HepG2 (cell line): ENCODE results near the gene ZBTB26. TPM values are rescaled to one million over a fixed set of nuclear protein-coding genes. Genes with fewer than 3 reads are reported as not detected.

ENCODE experiments used
- ATAC-seq: fragments of 200-7000 bp; cut with Tn5 transposase; 3 replicates; pipeline ENCODE4 v1.9.1; 2020; ENCODE audit warnings: mild to moderate bottlenecking, moderate library complexity
- BruUV-seq: library from RNA; stranded (reverse); fragments of 400-500 nt; replicated peaks from 2 replicates; lab custom pipeline; 2021; lab: Mats Ljungman, UMichigan
- CTCF ChIA-PET: fragments of 300-600 bp; formaldehyde crosslinking; extraction: SDS; loops from one replicate; lab custom pipeline; 2021; ENCODE audit warnings: low total read pairs, inconsistent platforms, low intra/inter-chr PET ratio; lab: Yijun Ruan, JAX
- POLR2A ChIA-PET: fragments of 350-600 bp; sonication (Branson Sonifier 250); formaldehyde crosslinking; loops from one replicate; lab custom pipeline; 2020; ENCODE audit warnings: antibody characterized with exemption, inconsistent platforms; lab: Yijun Ruan, JAX
- DNase-seq: peaks from one replicate; pipeline ENCODE4 v3.0.0-alpha.2; 2015; ENCODE audit warnings: low spot score
- FAIRE-seq: peaks from 3 replicates; lab custom pipeline; 2011; peaks lifted over from hg19 to GRCh38; lab: Jason Lieb, UNC
- H2AFZ ChIP-seq: one replicate; pipeline ENCODE4 v1.6.1; 2011; ENCODE audit warnings: low read length, inconsistent platforms
- H3K27ac ChIP-seq: fragments of 300-600 bp; 3 replicates; pipeline ENCODE4 v1.8.0; 2011; ENCODE audit warnings: mixed run types, mild to moderate bottlenecking, mixed read lengths, low read length, inconsistent platforms; ENCODE audit not compliant: insufficient read depth; ENCODE audit errors: extremely low read length
- H3K27me3 ChIP-seq, 2 experiments: fragments of 200-600 bp in 1 of 2; 2 replicates in 1 of 2; 3 replicates in 1 of 2; pipeline versions ENCODE4 v1.6.0 to v1.8.0; 2011; ENCODE audit warnings: low read length in 2 of 2, mild to moderate bottlenecking in 2 of 2, moderate library complexity in 2 of 2, inconsistent platforms in 1 of 2; ENCODE audit not compliant: insufficient read depth in 2 of 2, control insufficient read depth in 1 of 2
- H3K36me3 ChIP-seq, 2 experiments: fragments of 200-600 bp in 1 of 2; replicated peaks in 1 of 2; 2 replicates in 1 of 2; 3 replicates in 1 of 2; pipeline versions ENCODE4 v1.5.1 to v1.8.0; 2011; ENCODE audit warnings: low read length in 2 of 2, inconsistent platforms in 1 of 2; ENCODE audit not compliant: insufficient read depth in 2 of 2, control insufficient read depth in 1 of 2
- H3K4me1 ChIP-seq: 2 replicates; pipeline ENCODE4 v1.5.1; 2012; ENCODE audit warnings: low read length, inconsistent platforms; ENCODE audit not compliant: insufficient read depth
- H3K4me2 ChIP-seq: 2 replicates; pipeline ENCODE4 v1.6.0; 2011; ENCODE audit warnings: low read depth, low read length, inconsistent platforms
- H3K4me3 ChIP-seq, 3 experiments: fragments of 200-600 bp in 1 of 3; sonication (generic), shearing (Covaris generic) in 1 of 3; replicated peaks in 1 of 3; 2 replicates each; pipeline ENCODE4 v1.5.1; 2011 to 2016; ENCODE audit warnings: low read length in 3 of 3, inconsistent platforms in 2 of 3, low read depth in 2 of 3, mild to moderate bottlenecking in 2 of 3, control low read depth in 1 of 3, mixed read lengths in 1 of 3; ENCODE audit not compliant: insufficient read depth in 1 of 3
- H3K79me2 ChIP-seq: one replicate; pipeline ENCODE4 v1.6.1; 2011; ENCODE audit warnings: low read length, inconsistent platforms; ENCODE audit not compliant: insufficient read depth
- H3K9ac ChIP-seq: 2 replicates; pipeline ENCODE4 v1.6.0; 2011; ENCODE audit warnings: mild to moderate bottlenecking, low read depth, low read length, inconsistent platforms; ENCODE audit not compliant: insufficient read depth
- H3K9me3 ChIP-seq: 2 replicates; pipeline ENCODE4 v1.5.1; 2012; ENCODE audit warnings: mild to moderate bottlenecking, low read length
- H4K20me1 ChIP-seq: 2 replicates; pipeline ENCODE4 v1.6.0; 2011; ENCODE audit warnings: inconsistent platforms, mild to moderate bottlenecking, low read length, moderate library complexity; ENCODE audit not compliant: insufficient read depth
- ARNT ChIP-seq: fragments of 450-650 bp; IDR thresholded peaks from 2 replicates; pipeline ENCODE4 v1.6.1; 2017
- GFI1 ChIP-seq: sonication (generic); formaldehyde crosslinking; IDR thresholded peaks from 2 replicates; pipeline ENCODE4 v1.5.0; 2020; ENCODE audit warnings: missing genetic modification reagents, mild to moderate bottlenecking, borderline replicate concordance
- REXO4 ChIP-seq: sonication (generic); formaldehyde crosslinking; IDR thresholded peaks from 2 replicates; pipeline ENCODE4 v1.8.0; 2022; ENCODE audit warnings: missing genetic modification reagents, mild to moderate bottlenecking, borderline replicate concordance
- ZBTB40 ChIP-seq, 2 experiments: fragments of 450-650 bp in 1 of 2; sonication (generic) in 1 of 2; formaldehyde crosslinking in 1 of 2; IDR thresholded peaks; 2 replicates each; pipeline versions ENCODE4 v1.6.1 to v1.8.0; 2016 to 2022; ENCODE audit warnings: antibody characterized with exemption in 1 of 2, mild to moderate bottlenecking in 1 of 2, missing genetic modification reagents in 1 of 2
- WGBS: methylation state at CpG from one replicate; pipeline ENCODE4 v1.1.6; 2017; ENCODE audit warnings: low lambda C conversion rate; 5-methylcytosine and 5-hydroxymethylcytosine counted together
- in situ Hi-C: cut with HindIII; loops from 2 replicates; pipeline ENCODE4 v1.10.0; 2017; ENCODE audit warnings: low pct_unique_long_range_greater_than_20kb; ENCODE audit not compliant: extremely low pct_ligation_motif_present
- intact Hi-C: fragments of 100-400 bp; cut with micrococcal nuclease; formaldehyde crosslinking; loops from one replicate; pipeline ENCODE4 v1.10.0; 2022; ENCODE audit not compliant: unreplicated experiment
- polyA plus RNA-seq, 8 experiments: library from polyadenylated mRNA; depleted of rRNA in 3 of 8; stranded (reverse) in 7 of 8; unstranded in 1 of 8; fragments of >200 nt; fragmentation: Illumina TruSeq in 4 of 8; extraction: Trizol in 4 of 8; gene quantifications; 2 replicates each; pipeline versions ENCODE4 v1.2.1 to v1.2.3, GENCODE V29; 2011 to 2016; ENCODE audit warnings: low read depth in 4 of 8, missing spikeins in 1 of 8, mixed read lengths in 1 of 8; ENCODE audit not compliant: insufficient read depth in 1 of 8
- total RNA-seq, 5 experiments: library from RNA; depleted of rRNA; stranded (reverse); fragments of >200 nt; fragmentation: Illumina TruSeq; extraction: Trizol; gene quantifications; 2 replicates each; pipeline ENCODE4 v1.2.3, GENCODE V29; 2016; ENCODE audit warnings: low read depth in 1 of 5
- TF ChIP-seq, protein P1 (sequence below): IDR thresholded peaks from 2 replicates; pipeline ENCODE4 v1.6.1; 2016; ENCODE audit warnings: low read depth, missing genetic modification reagents, missing compliant biosample characterization
- TF ChIP-seq, protein P2 (sequence below): sonication (generic); formaldehyde crosslinking; IDR thresholded peaks from 2 replicates; pipeline ENCODE4 v1.9.0; 2021; ENCODE audit warnings: missing genetic modification reagents, borderline replicate concordance

The ZBTB26 gene
- total and polyA plus RNA-seq, 2 of the 13 experiments (the other 11 are each of a cell fraction or from before 2014, with no cell fraction given), result 4.5 to 8.6 TPM

DNA sequence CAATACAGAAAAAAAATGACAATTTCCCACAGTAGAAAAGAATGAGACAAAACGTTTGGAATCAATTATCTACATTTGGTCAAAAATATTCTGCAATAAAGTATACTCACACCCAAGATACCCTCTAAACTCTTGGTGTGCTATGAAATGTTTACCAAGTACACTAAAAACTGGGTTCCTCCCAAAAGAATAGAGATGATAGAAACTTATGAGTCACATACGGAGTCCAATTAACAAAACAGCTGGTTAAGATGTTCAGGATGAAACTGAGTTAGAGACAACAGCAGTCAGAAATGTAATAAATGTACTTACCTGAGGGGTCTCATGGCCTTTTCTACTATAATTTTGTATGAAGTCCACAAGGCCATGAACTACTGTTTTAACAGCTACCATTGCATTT is 51.9 kb downstream of the ZBTB26 start:
- H3K27me3 ChIP-seq, result no peaks in the 10 kb centered on the region
- no peaks in the 10 kb centered on the region for H3K79me2 ChIP-seq
- WGBS, result 73% methylated on average over 2 of the region's 2 CpGs
- in situ Hi-C loops, result no loop called here
- H3K27ac ChIP-seq, result no peak overlapping the region
- no peak for FAIRE-seq
- POLR2A ChIA-PET, result no interaction called here
- CTCF ChIA-PET, result no interaction called here
- peaks cover 17 to 68% of the 10 kb centered on the region in 2 experiments for H3K36me3 ChIP-seq
- H4K20me1 ChIP-seq, result no peaks in the 10 kb centered on the region
- intact Hi-C loops, result no loop called here
- BruUV-seq, result no TSS peak
- no peaks in the 10 kb centered on the region for H3K9me3 ChIP-seq
- no peaks in the 10 kb centered on the region for H3K4me1 ChIP-seq
- ATAC-seq, result no peak
- H3K9ac ChIP-seq, result no peak overlapping the region
- H2AFZ ChIP-seq, result no peak overlapping the region
- no peak overlapping the region for H3K4me2 ChIP-seq
- H3K4me3 ChIP-seq, result no peak overlapping the region
- DNase-seq, result no peak
- TF ChIP-seq, protein P1, sequence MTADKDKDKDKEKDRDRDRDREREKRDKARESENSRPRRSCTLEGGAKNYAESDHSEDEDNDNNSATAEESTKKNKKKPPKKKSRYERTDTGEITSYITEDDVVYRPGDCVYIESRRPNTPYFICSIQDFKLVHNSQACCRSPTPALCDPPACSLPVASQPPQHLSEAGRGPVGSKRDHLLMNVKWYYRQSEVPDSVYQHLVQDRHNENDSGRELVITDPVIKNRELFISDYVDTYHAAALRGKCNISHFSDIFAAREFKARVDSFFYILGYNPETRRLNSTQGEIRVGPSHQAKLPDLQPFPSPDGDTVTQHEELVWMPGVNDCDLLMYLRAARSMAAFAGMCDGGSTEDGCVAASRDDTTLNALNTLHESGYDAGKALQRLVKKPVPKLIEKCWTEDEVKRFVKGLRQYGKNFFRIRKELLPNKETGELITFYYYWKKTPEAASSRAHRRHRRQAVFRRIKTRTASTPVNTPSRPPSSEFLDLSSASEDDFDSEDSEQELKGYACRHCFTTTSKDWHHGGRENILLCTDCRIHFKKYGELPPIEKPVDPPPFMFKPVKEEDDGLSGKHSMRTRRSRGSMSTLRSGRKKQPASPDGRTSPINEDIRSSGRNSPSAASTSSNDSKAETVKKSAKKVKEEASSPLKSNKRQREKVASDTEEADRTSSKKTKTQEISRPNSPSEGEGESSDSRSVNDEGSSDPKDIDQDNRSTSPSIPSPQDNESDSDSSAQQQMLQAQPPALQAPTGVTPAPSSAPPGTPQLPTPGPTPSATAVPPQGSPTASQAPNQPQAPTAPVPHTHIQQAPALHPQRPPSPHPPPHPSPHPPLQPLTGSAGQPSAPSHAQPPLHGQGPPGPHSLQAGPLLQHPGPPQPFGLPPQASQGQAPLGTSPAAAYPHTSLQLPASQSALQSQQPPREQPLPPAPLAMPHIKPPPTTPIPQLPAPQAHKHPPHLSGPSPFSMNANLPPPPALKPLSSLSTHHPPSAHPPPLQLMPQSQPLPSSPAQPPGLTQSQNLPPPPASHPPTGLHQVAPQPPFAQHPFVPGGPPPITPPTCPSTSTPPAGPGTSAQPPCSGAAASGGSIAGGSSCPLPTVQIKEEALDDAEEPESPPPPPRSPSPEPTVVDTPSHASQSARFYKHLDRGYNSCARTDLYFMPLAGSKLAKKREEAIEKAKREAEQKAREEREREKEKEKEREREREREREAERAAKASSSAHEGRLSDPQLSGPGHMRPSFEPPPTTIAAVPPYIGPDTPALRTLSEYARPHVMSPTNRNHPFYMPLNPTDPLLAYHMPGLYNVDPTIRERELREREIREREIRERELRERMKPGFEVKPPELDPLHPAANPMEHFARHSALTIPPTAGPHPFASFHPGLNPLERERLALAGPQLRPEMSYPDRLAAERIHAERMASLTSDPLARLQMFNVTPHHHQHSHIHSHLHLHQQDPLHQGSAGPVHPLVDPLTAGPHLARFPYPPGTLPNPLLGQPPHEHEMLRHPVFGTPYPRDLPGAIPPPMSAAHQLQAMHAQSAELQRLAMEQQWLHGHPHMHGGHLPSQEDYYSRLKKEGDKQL (CRISPR knock-in tag), result no peak
- TF ChIP-seq REXO4 (CRISPR knock-in tag), result no peak
- no peak for TF ChIP-seq ZBTB40 (IDR thresholded peaks at IDR 0.05)
- no peak for TF ChIP-seq ZBTB40 (CRISPR knock-in tag; IDR thresholded peaks at IDR 0.05)
- TF ChIP-seq GFI1, result no peak
- no peak for TF ChIP-seq ARNT
- TF ChIP-seq, protein P2, sequence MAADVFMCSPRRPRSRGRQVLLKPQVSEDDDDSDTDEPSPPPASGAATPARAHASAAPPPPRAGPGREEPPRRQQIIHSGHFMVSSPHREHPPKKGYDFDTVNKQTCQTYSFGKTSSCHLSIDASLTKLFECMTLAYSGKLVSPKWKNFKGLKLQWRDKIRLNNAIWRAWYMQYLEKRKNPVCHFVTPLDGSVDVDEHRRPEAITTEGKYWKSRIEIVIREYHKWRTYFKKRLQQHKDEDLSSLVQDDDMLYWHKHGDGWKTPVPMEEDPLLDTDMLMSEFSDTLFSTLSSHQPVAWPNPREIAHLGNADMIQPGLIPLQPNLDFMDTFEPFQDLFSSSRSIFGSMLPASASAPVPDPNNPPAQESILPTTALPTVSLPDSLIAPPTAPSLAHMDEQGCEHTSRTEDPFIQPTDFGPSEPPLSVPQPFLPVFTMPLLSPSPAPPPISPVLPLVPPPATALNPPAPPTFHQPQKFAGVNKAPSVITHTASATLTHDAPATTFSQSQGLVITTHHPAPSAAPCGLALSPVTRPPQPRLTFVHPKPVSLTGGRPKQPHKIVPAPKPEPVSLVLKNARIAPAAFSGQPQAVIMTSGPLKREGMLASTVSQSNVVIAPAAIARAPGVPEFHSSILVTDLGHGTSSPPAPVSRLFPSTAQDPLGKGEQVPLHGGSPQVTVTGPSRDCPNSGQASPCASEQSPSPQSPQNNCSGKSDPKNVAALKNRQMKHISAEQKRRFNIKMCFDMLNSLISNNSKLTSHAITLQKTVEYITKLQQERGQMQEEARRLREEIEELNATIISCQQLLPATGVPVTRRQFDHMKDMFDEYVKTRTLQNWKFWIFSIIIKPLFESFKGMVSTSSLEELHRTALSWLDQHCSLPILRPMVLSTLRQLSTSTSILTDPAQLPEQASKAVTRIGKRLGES (CRISPR knock-in tag), result no peak
